HepG2 (cell line): Measurements from ENCODE around the gene CCDC88C.

Source experiments
- EP300 ChIP-seq, 3 experiments: sonication (generic) in 1 of 3; formaldehyde crosslinking in 1 of 3; IDR thresholded peaks; 2 replicates each; pipeline versions ENCODE4 v1.5.1 to v1.6.1; 2011 to 2020; ENCODE audit warnings: low read depth in 2 of 3, low read length in 2 of 3, borderline replicate concordance in 1 of 3, improper control_type of control experiment in 1 of 3, mild to moderate bottlenecking in 1 of 3, missing genetic modification reagents in 1 of 3, moderate library complexity in 1 of 3
- EZH2 ChIP-seq: conservative IDR thresholded peaks from 2 replicates; pipeline ENCODE4 v1.6.1; 2012; ENCODE audit warnings: mild to moderate bottlenecking, low read depth, low read length, moderate library complexity
- IRF2 ChIP-seq: IDR thresholded peaks from 2 replicates; pipeline ENCODE4 v1.6.1; 2018; ENCODE audit warnings: missing genetic modification reagents, missing compliant biosample characterization
- KLF16 ChIP-seq, 2 experiments: sonication (generic) in 1 of 2; formaldehyde crosslinking in 1 of 2; IDR thresholded peaks; 2 replicates each; pipeline versions ENCODE4 v1.6.1 to v1.8.0; 2016 to 2023; ENCODE audit warnings: missing genetic modification reagents in 2 of 2, missing compliant biosample characterization in 1 of 2
- KMT2A ChIP-seq: sonication (generic); formaldehyde crosslinking; IDR thresholded peaks from 2 replicates; pipeline ENCODE4 v1.4.0; 2020; ENCODE audit warnings: missing genetic modification reagents
- RFX5 ChIP-seq: IDR thresholded peaks from 2 replicates; pipeline ENCODE4 v1.6.1; 2011; ENCODE audit warnings: low read depth, low read length, improper control_type of control experiment
- TSC22D2 ChIP-seq: sonication (generic); formaldehyde crosslinking; IDR thresholded peaks from 2 replicates; pipeline ENCODE4 v1.5.1; 2020; ENCODE audit warnings: missing genetic modification reagents, mild to moderate bottlenecking, borderline replicate concordance
- ZNF501 ChIP-seq: sonication (generic); formaldehyde crosslinking; IDR thresholded peaks from 2 replicates; pipeline ENCODE4 v1.5.1; 2020; ENCODE audit warnings: mild to moderate bottlenecking, moderate library complexity, missing genetic modification reagents
- ZSCAN20 ChIP-seq: sonication (generic); formaldehyde crosslinking; IDR thresholded peaks from 2 replicates; pipeline ENCODE4 v1.4.0; 2020; ENCODE audit warnings: missing genetic modification reagents, mild to moderate bottlenecking, borderline replicate concordance
- ZSCAN29 ChIP-seq: sonication (generic); formaldehyde crosslinking; conservative IDR thresholded peaks from 2 replicates; pipeline ENCODE4 v1.4.0; 2020; ENCODE audit warnings: mild to moderate bottlenecking, missing genetic modification reagents
- ZSCAN31 ChIP-seq: sonication (generic); formaldehyde crosslinking; IDR thresholded peaks from 2 replicates; pipeline ENCODE4 v1.5.0; 2020; ENCODE audit warnings: low read depth, mild to moderate bottlenecking, missing genetic modification reagents
- TF ChIP-seq, protein P1 (sequence below): sonication (generic); formaldehyde crosslinking; conservative IDR thresholded peaks from 2 replicates; pipeline ENCODE4 v1.4.0; 2020; ENCODE audit warnings: missing genetic modification reagents
- TF ChIP-seq, protein P2 (sequence below): IDR thresholded peaks from 2 replicates; pipeline ENCODE4 v1.6.1; 2016

DNA sequence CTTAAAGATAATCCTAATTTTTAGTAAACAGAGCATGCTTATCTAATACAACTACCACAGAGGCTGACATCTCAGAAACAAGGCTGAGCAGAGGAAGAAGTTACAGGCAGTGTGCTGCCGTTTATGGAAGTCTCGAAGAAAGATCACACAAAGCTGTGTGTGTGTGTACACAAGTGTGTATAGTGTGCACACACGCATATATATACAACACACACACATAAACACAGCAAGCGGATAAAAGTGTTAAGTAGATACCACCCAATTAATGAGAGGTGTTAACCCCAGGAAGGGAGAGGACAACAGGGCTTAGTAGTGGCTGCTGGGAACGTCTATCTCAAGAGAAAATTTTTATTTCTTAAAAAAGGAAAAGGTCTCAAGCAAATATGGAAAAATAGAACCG, 15.3 kb downstream of the CCDC88C start:
- no peak for TF ChIP-seq TSC22D2
- TF ChIP-seq KLF16 (CRISPR knock-in tag; IDR thresholded peaks at IDR 0.05) = no peak
- no peak for TF ChIP-seq RFX5
- TF ChIP-seq EZH2 = no peak
- no peak for TF ChIP-seq KMT2A (CRISPR knock-in tag)
- TF ChIP-seq, protein P1, sequence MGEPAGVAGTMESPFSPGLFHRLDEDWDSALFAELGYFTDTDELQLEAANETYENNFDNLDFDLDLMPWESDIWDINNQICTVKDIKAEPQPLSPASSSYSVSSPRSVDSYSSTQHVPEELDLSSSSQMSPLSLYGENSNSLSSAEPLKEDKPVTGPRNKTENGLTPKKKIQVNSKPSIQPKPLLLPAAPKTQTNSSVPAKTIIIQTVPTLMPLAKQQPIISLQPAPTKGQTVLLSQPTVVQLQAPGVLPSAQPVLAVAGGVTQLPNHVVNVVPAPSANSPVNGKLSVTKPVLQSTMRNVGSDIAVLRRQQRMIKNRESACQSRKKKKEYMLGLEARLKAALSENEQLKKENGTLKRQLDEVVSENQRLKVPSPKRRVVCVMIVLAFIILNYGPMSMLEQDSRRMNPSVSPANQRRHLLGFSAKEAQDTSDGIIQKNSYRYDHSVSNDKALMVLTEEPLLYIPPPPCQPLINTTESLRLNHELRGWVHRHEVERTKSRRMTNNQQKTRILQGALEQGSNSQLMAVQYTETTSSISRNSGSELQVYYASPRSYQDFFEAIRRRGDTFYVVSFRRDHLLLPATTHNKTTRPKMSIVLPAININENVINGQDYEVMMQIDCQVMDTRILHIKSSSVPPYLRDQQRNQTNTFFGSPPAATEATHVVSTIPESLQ = no peak
- no peak for TF ChIP-seq ZSCAN31 (CRISPR knock-in tag)
- TF ChIP-seq EP300 (IDR thresholded peaks at IDR 0.05; ENCODE audit: low read depth in 2 of 2, low read length in 2 of 2) = no peak
- no peak for TF ChIP-seq EP300 (CRISPR knock-in tag; IDR thresholded peaks at IDR 0.05; ENCODE audit: borderline replicate concordance)
- TF ChIP-seq, protein P2, sequence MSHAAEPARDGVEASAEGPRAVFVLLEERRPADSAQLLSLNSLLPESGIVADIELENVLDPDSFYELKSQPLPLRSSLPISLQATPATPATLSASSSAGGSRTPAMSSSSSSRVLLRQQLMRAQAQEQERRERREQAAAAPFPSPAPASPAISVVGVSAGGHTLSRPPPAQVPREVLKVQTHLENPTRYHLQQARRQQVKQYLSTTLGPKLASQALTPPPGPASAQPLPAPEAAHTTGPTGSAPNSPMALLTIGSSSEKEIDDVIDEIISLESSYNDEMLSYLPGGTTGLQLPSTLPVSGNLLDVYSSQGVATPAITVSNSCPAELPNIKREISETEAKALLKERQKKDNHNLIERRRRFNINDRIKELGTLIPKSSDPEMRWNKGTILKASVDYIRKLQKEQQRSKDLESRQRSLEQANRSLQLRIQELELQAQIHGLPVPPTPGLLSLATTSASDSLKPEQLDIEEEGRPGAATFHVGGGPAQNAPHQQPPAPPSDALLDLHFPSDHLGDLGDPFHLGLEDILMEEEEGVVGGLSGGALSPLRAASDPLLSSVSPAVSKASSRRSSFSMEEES (CRISPR knock-in tag) = no peak
- no peak for TF ChIP-seq ZSCAN29
- no peak for TF ChIP-seq ZNF501 (CRISPR knock-in tag)
- no peak for TF ChIP-seq IRF2 (CRISPR knock-in tag)
- TF ChIP-seq ZSCAN20 (CRISPR knock-in tag) = no peak
